Measurements from ENCODE around the gene PLEK2.

PLEK2 gene

DNA sequence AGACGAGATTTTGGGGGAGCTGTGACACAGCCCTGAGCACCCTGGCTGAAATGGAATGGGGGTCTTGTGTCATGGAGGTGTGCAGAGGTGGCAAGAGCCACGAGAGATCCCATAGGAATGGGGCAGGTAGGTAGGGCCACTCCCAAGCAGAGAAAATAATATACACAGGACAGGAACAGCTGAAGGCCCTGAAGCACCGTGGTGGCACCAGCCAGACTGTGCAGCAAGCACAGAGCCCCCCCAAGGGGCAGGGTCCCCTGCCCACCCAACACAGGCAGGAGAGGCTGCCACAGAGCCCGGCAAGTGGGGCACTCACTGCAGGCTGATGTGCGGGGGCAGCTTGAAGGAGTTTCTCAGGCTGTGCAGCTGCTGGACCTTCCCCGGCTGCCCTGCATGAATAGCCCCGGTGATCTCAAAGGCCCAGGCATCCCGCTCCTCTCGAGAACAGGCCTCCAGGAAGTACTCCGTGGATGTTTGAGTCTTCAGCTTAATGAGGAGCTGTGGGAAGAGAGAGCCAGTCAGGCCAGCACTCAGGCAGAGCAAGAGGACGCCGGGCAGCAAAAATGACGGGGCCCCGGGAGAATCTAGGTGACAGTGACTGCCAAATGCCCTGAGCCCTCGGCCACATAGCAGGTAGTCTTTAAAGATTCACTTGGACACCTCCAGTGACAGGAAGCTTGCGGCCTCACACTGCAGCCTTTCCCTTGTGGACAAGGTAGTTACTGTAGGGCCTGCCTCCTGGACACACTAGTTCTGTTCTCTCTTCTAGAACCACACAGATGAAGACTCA is 16.7 kb downstream of the PLEK2 start:
- no peaks in the 10 kb centered on the region for H3K9me2 ChIP-seq (replicated peaks; ENCODE audit: control insufficient read depth, low read length)
- H3K36me3 ChIP-seq (ENCODE audit: control insufficient read depth, low read length): no peaks in the 10 kb centered on the region
- no peaks in the 10 kb centered on the region for H3F3A ChIP-seq (ENCODE audit: control insufficient read depth, insufficient read depth)
- no peaks in the 10 kb centered on the region for H4K20me1 ChIP-seq (ENCODE audit: control insufficient read depth, insufficient read depth, low read depth, low read length)
- no peaks in the 10 kb centered on the region; the same call in 1 of the 2 replicates for H3K27me3 ChIP-seq (ENCODE audit: control insufficient read depth, low read length)
- no peaks in the 10 kb centered on the region for H3K79me2 ChIP-seq (ENCODE audit: control insufficient read depth, low read length)
- no peak overlapping the region for H3K4me2 ChIP-seq (ENCODE audit: low read length)
- H3K27ac ChIP-seq (ENCODE audit: low read depth, low read length): no peak overlapping the region
- no peaks in the 10 kb centered on the region for H3K9me3 ChIP-seq (ENCODE audit: control insufficient read depth, insufficient read depth, low read length)
- no peak overlapping the region for H3K4me3 ChIP-seq (ENCODE audit: low read length)
- TF ChIP-seq, protein P1, sequence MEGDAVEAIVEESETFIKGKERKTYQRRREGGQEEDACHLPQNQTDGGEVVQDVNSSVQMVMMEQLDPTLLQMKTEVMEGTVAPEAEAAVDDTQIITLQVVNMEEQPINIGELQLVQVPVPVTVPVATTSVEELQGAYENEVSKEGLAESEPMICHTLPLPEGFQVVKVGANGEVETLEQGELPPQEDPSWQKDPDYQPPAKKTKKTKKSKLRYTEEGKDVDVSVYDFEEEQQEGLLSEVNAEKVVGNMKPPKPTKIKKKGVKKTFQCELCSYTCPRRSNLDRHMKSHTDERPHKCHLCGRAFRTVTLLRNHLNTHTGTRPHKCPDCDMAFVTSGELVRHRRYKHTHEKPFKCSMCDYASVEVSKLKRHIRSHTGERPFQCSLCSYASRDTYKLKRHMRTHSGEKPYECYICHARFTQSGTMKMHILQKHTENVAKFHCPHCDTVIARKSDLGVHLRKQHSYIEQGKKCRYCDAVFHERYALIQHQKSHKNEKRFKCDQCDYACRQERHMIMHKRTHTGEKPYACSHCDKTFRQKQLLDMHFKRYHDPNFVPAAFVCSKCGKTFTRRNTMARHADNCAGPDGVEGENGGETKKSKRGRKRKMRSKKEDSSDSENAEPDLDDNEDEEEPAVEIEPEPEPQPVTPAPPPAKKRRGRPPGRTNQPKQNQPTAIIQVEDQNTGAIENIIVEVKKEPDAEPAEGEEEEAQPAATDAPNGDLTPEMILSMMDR (IDR thresholded peaks at IDR 0.05; ENCODE audit: low read depth, low read length, poor library complexity, severe bottlenecking): no peak
- TF ChIP-seq EZH2phosphoT487 (IDR thresholded peaks at IDR 0.05; ENCODE audit: borderline replicate concordance, low read length): no peak
- no peaks in the 10 kb centered on the region for H3K4me1 ChIP-seq (ENCODE audit: control insufficient read depth, low read length)

DNA sequence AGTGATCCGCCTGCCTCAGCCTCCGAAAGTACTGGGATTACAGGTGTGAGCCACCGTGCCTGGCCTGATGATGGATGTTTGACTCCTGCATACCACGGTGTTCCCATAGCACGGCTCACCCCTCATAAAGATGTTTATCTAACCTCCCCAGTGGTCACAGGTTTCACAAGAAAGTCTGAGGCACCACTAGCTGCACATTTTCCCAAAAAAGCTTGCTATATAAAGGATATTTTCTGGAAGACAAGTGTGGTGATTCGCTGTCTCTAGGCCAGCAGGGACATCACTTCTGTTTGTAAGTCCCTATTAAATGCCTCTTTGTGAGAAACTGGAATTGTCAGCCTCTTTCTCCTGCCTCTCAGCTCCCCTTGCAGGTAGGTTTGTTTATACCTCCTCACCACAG is 18.3 kb downstream of the PLEK2 start:
- TF ChIP-seq, protein P1 (IDR thresholded peaks at IDR 0.05; ENCODE audit: low read depth, low read length, poor library complexity, severe bottlenecking): no peak
- TF ChIP-seq EZH2phosphoT487 (IDR thresholded peaks at IDR 0.05; ENCODE audit: borderline replicate concordance, low read length): no peak
- H3F3A ChIP-seq (ENCODE audit: control insufficient read depth, insufficient read depth): no peaks in the 10 kb centered on the region
- no peaks in the 10 kb centered on the region for H3K4me1 ChIP-seq (ENCODE audit: control insufficient read depth, low read length)
- no peaks in the 10 kb centered on the region for H3K9me2 ChIP-seq (replicated peaks; ENCODE audit: control insufficient read depth, low read length)
- H3K27ac ChIP-seq (ENCODE audit: low read depth, low read length): no peak overlapping the region
- no peak overlapping the region for H3K4me3 ChIP-seq (ENCODE audit: low read length)
- no peaks in the 10 kb centered on the region for H3K9me3 ChIP-seq (ENCODE audit: control insufficient read depth, insufficient read depth, low read length)
- H3K27me3 ChIP-seq (ENCODE audit: control insufficient read depth, low read length): no peaks in the 10 kb centered on the region; the same call in 1 of the 2 replicates
- H3K79me2 ChIP-seq (ENCODE audit: control insufficient read depth, low read length): no peaks in the 10 kb centered on the region
- no peaks in the 10 kb centered on the region for H3K36me3 ChIP-seq (ENCODE audit: control insufficient read depth, low read length)
- H4K20me1 ChIP-seq (ENCODE audit: control insufficient read depth, insufficient read depth, low read depth, low read length): no peaks in the 10 kb centered on the region
- no peak overlapping the region for H3K4me2 ChIP-seq (ENCODE audit: low read length)

DNA sequence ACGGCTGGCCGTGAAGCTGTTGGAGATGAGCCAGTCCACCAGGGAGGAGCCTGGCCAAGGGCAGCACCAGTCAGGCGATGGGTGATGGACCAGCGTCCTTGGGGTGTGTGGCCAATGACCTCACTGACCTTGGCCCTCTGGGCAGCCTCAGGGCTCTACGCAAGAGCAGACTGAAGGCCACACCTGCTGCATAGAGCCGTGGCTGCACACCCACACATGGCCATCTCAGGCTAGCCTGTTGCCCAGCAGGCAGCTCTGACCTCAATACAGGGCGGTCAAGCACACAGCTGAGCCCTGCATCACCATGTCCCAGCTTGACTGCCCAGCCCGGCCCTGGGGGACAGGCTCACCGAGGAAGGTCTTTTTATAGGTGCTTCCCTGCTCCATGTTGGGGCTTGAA is 19.2 kb downstream of the PLEK2 start:
- no peaks in the 10 kb centered on the region for H3K9me2 ChIP-seq (replicated peaks; ENCODE audit: control insufficient read depth, low read length)
- H3F3A ChIP-seq (ENCODE audit: control insufficient read depth, insufficient read depth): peaks cover 1% of the 10 kb centered on the region; the same call in 1 of the 2 replicates
- no peak overlapping the region for H3K4me2 ChIP-seq (ENCODE audit: low read length)
- no peaks in the 10 kb centered on the region for H3K79me2 ChIP-seq (ENCODE audit: control insufficient read depth, low read length)
- no peaks in the 10 kb centered on the region for H3K36me3 ChIP-seq (ENCODE audit: control insufficient read depth, low read length)
- H4K20me1 ChIP-seq (ENCODE audit: control insufficient read depth, insufficient read depth, low read depth, low read length): no peaks in the 10 kb centered on the region
- H3K9me3 ChIP-seq (ENCODE audit: control insufficient read depth, insufficient read depth, low read length): no peaks in the 10 kb centered on the region
- no peak overlapping the region for H3K4me3 ChIP-seq (ENCODE audit: low read length)
- no peaks in the 10 kb centered on the region for H3K27me3 ChIP-seq (ENCODE audit: control insufficient read depth, low read length)
- no peak for TF ChIP-seq EZH2phosphoT487 (IDR thresholded peaks at IDR 0.05; ENCODE audit: borderline replicate concordance, low read length)
- no peaks in the 10 kb centered on the region for H3K4me1 ChIP-seq (ENCODE audit: control insufficient read depth, low read length)
- no peak overlapping the region for H3K27ac ChIP-seq (ENCODE audit: low read depth, low read length)

DNA sequence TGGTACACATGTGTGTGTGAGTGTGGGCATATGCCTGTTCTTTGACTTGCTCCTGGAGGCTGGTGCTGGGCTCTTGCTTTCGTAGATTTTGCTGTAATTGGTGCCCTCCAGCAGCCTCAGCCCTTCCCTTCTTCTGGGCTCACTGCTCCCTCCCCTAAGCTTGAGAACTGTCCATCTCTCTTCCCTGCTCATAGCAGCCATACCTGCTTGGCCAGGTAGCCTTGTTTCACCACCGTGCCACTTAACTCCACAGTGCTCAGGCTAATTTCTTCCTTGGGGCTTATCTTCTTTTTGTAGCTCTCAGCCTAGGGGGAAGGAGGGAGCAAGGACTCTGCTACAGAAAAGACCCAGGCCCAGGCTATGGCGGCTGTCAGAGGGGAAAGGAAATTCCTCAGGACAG is 19.8 kb downstream of the PLEK2 start:
- no peak overlapping the region for H3K4me3 ChIP-seq (ENCODE audit: low read length)
- no peaks in the 10 kb centered on the region for H3K4me1 ChIP-seq (ENCODE audit: control insufficient read depth, low read length)
- no peaks in the 10 kb centered on the region for H4K20me1 ChIP-seq (ENCODE audit: control insufficient read depth, insufficient read depth, low read depth, low read length)
- no peak overlapping the region for H3K27ac ChIP-seq (ENCODE audit: low read depth, low read length)
- H3K9me2 ChIP-seq (replicated peaks; ENCODE audit: control insufficient read depth, low read length): no peaks in the 10 kb centered on the region
- H3F3A ChIP-seq (ENCODE audit: control insufficient read depth, insufficient read depth): peaks cover 7% of the 10 kb centered on the region
- TF ChIP-seq, protein P1 (IDR thresholded peaks at IDR 0.05; ENCODE audit: low read depth, low read length, poor library complexity, severe bottlenecking): no peak
- TF ChIP-seq EZH2phosphoT487 (IDR thresholded peaks at IDR 0.05; ENCODE audit: borderline replicate concordance, low read length): no peak
- H3K36me3 ChIP-seq (ENCODE audit: control insufficient read depth, low read length): peaks cover under 1% of the 10 kb centered on the region; the same call in 1 of the 2 replicates
- H3K27me3 ChIP-seq (ENCODE audit: control insufficient read depth, low read length): no peaks in the 10 kb centered on the region
- no peaks in the 10 kb centered on the region for H3K9me3 ChIP-seq (ENCODE audit: control insufficient read depth, insufficient read depth, low read length)
- no peaks in the 10 kb centered on the region for H3K79me2 ChIP-seq (ENCODE audit: control insufficient read depth, low read length)
- no peak overlapping the region for H3K4me2 ChIP-seq (ENCODE audit: low read length)

Data from DOHH2 (cell line).